Activated CD8-positive, alpha-beta memory T cell treated with anti-CD3 and anti-CD28 coated beads, Interleukin-2, amount 50 U/mL, for 24 hours (primary cell): ENCODE results near the gene NDUFA7.
"Not testable (repeated sequence)": the region's sequence is repeated elsewhere in the genome, so short reads cannot be mapped to it uniquely, and the experiment has no call there.

Source experiments
- DNase-seq: peaks from one replicate; pipeline ENCODE4 v3.0.0-alpha.2; 2020; ENCODE audit errors: extremely low read depth

NDUFA7 gene

DNA sequence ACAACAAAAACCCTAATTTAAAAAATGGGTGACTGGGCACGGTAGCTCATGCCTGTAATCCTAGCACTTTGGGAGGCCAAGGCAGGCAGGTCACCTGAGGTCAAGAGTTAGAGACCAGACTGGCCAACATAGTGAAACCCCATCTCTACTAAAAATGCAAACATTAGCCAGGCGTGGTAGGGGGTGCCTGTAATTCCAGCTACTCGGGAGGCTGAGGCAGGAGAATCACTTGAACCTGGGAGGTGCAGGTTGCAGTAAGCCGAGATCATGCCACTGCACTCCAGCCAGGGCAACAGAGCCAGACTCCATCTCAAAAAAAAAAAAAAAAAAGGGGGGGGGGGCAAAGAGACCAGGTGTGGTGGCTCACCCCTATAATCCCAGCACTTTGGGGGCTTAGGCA lies 56.9 kb downstream of the NDUFA7 start:
- DNase-seq = not testable (repeated sequence)

DNA sequence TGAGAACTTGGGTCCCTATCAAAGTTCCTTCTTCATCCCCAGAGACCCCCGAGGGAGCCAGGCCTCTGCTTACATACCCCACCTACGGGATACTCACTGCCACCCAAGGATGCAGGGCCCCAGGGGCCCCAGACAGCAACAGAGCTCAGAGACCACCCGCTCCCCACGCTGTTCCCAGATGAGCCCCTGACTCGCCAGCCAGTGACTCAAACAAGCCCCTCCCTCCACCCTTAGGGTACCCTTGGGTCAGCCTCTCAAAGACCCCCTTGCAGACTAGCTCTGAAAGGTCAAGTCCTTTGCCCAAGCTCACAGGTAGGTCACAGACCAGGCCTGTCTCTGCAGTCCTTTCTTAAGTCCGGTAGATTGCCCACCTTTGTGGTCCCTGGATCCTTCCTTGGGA lies 58.7 kb downstream of the NDUFA7 start:
- DNase-seq = no peak

DNA sequence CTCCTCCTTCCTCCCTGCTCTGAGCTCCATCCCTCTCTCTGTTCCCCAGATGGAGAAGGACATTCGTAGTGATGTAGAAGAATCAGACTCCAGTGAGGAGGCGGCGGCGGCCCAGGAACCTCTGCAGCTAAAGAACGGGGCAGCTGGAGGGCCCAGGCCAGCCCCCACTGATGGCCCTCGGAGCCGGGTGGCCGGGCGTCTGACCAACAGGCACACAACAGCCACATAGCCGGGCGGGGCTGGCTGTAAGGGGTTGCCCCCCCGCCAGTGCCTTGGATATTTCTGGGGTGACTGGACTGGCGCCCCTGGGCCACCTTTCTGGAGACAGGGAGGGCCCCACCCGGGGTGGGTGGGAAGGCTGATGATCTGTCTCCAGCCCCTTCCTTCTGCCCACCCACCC lies 59.3 kb downstream of the NDUFA7 start:
- DNase-seq = no peak

DNA sequence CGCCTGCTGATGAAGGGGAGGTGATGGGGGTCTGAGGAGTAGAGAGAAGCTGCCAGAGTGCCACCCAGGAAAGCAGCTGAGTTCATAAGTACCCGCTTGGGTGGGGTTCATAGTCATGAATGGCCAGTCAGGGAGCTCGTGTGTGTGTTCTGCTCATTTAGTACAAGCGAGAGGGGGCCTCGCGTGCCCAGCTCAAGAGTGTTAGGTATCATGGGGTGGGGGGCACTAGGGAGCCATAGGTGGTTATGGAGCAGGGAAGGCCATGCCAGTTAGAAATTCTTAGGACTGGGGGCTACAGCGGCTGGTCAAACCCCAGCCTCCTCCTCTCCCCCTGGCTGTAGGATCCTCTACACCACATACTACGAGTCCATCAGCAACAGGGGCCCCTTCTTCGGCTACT lies 59.8 kb downstream of the NDUFA7 start:
- DNase-seq = no peak
